PFSK-1 (cell line): ENCODE data around the gene FAR2.

Source experiments
- POLR2AphosphoS5 ChIP-seq: IDR thresholded peaks from 2 replicates; pipeline ENCODE4 v1.6.1; 2012; ENCODE audit warnings: low read depth, mild to moderate bottlenecking, control low read depth, low read length, moderate library complexity
- SIN3A ChIP-seq: IDR thresholded peaks from 2 replicates; pipeline ENCODE4 v1.6.1; 2012; ENCODE audit warnings: mild to moderate bottlenecking, low read length, moderate library complexity, borderline replicate concordance; ENCODE audit not compliant: insufficient read depth
- TAF1 ChIP-seq: IDR thresholded peaks from 2 replicates; pipeline ENCODE4 v1.6.1; 2012; ENCODE audit warnings: low read length, control low read depth, borderline replicate concordance; ENCODE audit not compliant: insufficient read depth
- TF ChIP-seq, protein P1 (sequence below), 2 experiments: IDR thresholded peaks; 2 replicates each; pipeline versions ENCODE4 v1.6.1 to v1.8.0; 2011 to 2012; ENCODE audit warnings: low read depth in 2 of 2, low read length in 2 of 2, control low read depth in 1 of 2, inconsistent platforms in 1 of 2, mild to moderate bottlenecking in 1 of 2, moderate library complexity in 1 of 2; ENCODE audit not compliant: insufficient read depth in 1 of 2

DNA sequence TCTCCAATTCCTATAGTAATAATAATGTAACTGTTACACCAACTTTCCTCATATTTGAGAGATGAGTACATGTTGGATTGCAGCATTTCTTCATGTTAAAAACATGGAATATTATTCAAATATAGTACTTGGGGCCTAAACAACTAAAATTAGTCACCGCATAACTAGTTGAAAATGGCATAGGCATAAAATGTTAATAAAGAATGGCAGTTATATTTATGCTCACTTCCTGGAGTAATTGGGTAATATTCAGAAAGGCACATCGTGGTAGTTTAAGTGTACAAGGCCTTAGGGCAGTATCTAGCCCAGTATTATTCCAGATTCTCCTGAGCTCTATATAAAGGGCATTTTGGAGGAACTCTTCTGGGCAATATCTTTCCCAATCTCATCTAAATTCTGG is 185.9 kb downstream of the FAR2 start:
- no peak for TF ChIP-seq POLR2AphosphoS5
- TF ChIP-seq, protein P1, sequence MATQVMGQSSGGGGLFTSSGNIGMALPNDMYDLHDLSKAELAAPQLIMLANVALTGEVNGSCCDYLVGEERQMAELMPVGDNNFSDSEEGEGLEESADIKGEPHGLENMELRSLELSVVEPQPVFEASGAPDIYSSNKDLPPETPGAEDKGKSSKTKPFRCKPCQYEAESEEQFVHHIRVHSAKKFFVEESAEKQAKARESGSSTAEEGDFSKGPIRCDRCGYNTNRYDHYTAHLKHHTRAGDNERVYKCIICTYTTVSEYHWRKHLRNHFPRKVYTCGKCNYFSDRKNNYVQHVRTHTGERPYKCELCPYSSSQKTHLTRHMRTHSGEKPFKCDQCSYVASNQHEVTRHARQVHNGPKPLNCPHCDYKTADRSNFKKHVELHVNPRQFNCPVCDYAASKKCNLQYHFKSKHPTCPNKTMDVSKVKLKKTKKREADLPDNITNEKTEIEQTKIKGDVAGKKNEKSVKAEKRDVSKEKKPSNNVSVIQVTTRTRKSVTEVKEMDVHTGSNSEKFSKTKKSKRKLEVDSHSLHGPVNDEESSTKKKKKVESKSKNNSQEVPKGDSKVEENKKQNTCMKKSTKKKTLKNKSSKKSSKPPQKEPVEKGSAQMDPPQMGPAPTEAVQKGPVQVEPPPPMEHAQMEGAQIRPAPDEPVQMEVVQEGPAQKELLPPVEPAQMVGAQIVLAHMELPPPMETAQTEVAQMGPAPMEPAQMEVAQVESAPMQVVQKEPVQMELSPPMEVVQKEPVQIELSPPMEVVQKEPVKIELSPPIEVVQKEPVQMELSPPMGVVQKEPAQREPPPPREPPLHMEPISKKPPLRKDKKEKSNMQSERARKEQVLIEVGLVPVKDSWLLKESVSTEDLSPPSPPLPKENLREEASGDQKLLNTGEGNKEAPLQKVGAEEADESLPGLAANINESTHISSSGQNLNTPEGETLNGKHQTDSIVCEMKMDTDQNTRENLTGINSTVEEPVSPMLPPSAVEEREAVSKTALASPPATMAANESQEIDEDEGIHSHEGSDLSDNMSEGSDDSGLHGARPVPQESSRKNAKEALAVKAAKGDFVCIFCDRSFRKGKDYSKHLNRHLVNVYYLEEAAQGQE (IDR thresholded peaks at IDR 0.05; ENCODE audit: insufficient read depth in 1 of 2, low read depth in 2 of 2, low read length in 2 of 2) = no peak
- no peak for TF ChIP-seq TAF1
- TF ChIP-seq SIN3A = no peak
